Omental fat pad (tissue), 4 donors: ENCODE results near the gene HES5. TPM values are rescaled to one million over a fixed set of nuclear protein-coding genes. Genes with fewer than 3 reads are reported as not detected.
A peak's percentile ranks its signal among the peaks of the same experiment; 100 is the strongest.

Source experiments
- ATAC-seq: fragments of 150-250 bp; one replicate; pipeline ENCODE4 v1.9.1; 2016; ENCODE audit warnings: mild to moderate bottlenecking, moderate library complexity; ENCODE audit not compliant: low FRiP score
- DNase-seq: peaks from one replicate; pipeline ENCODE4 v3.0.0-alpha.2; 2019; ENCODE audit warnings: low spot score
- total RNA-seq, 4 donors: library from RNA; depleted of rRNA; stranded (reverse); fragments of >200 nt; gene quantifications; one replicate each; pipeline ENCODE4 v1.1.0, GENCODE V29; 2016
- TF ChIP-seq, protein P1 (sequence below), 3 donors: fragments of 450-650 bp; IDR thresholded peaks; one replicate each; pipeline ENCODE4 v1.5.1; 2016 to 2017; ENCODE audit warnings: antibody characterized with exemption in 3 of 3, mild to moderate bottlenecking in 3 of 3, moderate library complexity in 2 of 3

Gene HES5
- total RNA-seq, 4 donors from 2014 or later = not detected

DNA sequence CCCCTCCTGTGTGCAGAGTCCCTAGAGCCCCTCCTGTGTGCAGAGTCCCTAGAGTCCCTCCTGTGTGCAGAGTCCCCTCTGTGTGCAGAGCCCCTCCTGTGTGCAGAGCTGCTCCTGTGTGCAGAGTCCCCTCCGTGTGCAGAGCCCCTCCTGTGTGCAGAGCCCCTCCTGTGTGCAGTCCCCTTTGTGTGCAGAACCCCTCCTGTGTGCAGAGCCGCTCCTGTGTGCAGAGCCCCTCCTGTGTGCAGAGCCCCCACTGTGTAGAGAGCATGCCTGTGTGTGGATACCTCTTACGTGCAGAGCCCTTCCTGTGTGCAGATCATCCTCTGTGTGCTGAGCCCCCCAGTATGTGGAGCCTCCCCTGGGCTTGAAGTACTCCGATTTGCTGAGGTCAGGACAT, 8.3 kb upstream of the HES5 start:
- DNase-seq (no peak), ATAC-seq (no peak)
- TF ChIP-seq, protein P1, sequence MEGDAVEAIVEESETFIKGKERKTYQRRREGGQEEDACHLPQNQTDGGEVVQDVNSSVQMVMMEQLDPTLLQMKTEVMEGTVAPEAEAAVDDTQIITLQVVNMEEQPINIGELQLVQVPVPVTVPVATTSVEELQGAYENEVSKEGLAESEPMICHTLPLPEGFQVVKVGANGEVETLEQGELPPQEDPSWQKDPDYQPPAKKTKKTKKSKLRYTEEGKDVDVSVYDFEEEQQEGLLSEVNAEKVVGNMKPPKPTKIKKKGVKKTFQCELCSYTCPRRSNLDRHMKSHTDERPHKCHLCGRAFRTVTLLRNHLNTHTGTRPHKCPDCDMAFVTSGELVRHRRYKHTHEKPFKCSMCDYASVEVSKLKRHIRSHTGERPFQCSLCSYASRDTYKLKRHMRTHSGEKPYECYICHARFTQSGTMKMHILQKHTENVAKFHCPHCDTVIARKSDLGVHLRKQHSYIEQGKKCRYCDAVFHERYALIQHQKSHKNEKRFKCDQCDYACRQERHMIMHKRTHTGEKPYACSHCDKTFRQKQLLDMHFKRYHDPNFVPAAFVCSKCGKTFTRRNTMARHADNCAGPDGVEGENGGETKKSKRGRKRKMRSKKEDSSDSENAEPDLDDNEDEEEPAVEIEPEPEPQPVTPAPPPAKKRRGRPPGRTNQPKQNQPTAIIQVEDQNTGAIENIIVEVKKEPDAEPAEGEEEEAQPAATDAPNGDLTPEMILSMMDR (IDR thresholded peaks at IDR 0.05) = no peak

DNA sequence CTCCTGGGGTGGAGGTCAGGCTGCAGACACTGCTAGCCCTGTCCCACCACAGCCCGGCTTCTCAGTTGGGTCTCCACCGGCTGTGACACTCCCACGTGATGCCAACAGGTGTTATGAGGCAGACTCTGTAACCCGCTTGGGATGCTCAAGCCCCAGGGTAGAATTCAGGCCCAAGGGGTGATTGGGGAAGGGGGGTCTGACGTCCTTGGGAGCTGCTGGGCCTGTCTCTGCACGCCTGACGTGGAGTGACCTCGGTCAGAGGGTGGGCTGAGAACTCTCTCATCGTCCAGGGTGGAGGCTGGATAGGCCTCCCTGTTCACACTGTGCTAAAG, 7.7 kb upstream of the HES5 start:
- no peak for ATAC-seq
- TF ChIP-seq, protein P1 (IDR thresholded peaks at IDR 0.05) = no peak

GRCh38 chr1:2535981-2536380, 5.9 kb upstream of the HES5 start:
- no peak for ATAC-seq
- TF ChIP-seq, protein P1 (IDR thresholded peaks at IDR 0.05) = no peak
- DNase-seq = no peak

More for the DNA sequence above, 7.7 kb upstream of the HES5 start:
- no peak for DNase-seq

GRCh38 chr1:2535455-2535854, 5.4 kb upstream of the HES5 start:
- ATAC-seq = no peak
- TF ChIP-seq, protein P1 (IDR thresholded peaks at IDR 0.05) = no peak
- no peak for DNase-seq

- TF ChIP-seq, protein P1 (IDR thresholded peaks at IDR 0.05) = no peak
- ATAC-seq (peak; percentile 70), DNase-seq (no peak)
These were observed 4.8 kb upstream of the HES5 start for GRCh38 chr1:2534687-2535441.

- TF ChIP-seq, protein P1 (IDR thresholded peaks at IDR 0.05) = no peak
- no peak for DNase-seq
- ATAC-seq = no peak
These were observed 4.2 kb upstream of the HES5 start for GRCh38 chr1:2534315-2534686.

DNA sequence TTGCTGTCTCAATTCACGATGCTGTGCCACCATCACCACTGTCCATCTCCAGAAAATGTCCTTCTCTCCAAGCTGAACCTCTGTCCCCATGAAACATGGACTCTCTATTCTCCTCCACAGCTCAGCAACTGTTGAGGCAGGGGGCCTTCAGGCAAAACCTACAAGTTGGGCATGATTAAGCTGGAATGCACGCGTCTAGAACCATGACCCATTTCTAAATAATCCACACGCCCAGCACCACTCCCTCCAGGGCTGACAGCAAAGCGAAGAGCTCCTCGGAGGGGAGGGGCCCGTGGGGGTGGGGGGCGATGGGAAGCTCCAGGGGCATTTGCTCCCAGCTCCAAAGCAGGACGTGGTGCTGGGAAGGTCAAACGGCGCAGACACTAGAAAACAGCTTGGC, 3.3 kb upstream of the HES5 start:
- ATAC-seq = no peak
- no peak for DNase-seq
- TF ChIP-seq, protein P1 (IDR thresholded peaks at IDR 0.05) = no peak
